Left lung (tissue), 10 donors: ENCODE results near the gene MRPL40. TPM values are rescaled to one million over a fixed set of nuclear protein-coding genes. Genes with fewer than 3 reads are reported as not detected.

ENCODE experiments used
- ATAC-seq: fragments of 200-7000 bp; cut with Tn5 transposase; one replicate; pipeline ENCODE4 v1.9.1; 2020; ENCODE audit warnings: moderate library complexity
- DNase-seq, 4 donors: peaks; one replicate each; pipeline ENCODE4 v3.0.0-alpha.2; 2013 to 2020
- H3K27ac ChIP-seq, 2 donors: fragments of 200-600 bp; sonication (generic) in 1 of 2; one replicate each; pipeline versions ENCODE4 v1.5.0 to v1.8.0; 2020 to 2021
- H3K27me3 ChIP-seq, 2 donors: fragments of 200-600 bp; sonication (generic) in 1 of 2; one replicate each; pipeline versions ENCODE4 v1.5.0 to v1.8.0; 2020 to 2021
- H3K36me3 ChIP-seq, 2 donors: fragments of 200-600 bp; sonication (generic) in 1 of 2; one replicate each; pipeline versions ENCODE4 v1.5.0 to v1.8.0; 2020 to 2021
- H3K4me1 ChIP-seq, 2 donors: fragments of 200-600 bp; one replicate each; pipeline ENCODE4 v1.8.0; 2021
- H3K4me3 ChIP-seq, 2 donors: fragments of 200-600 bp; sonication (generic) in 1 of 2; one replicate each; pipeline versions ENCODE4 v1.5.0 to v1.8.0; 2020 to 2021; ENCODE audit warnings: mild to moderate bottlenecking in 1 of 2
- H3K9me3 ChIP-seq, 2 donors: fragments of 200-600 bp; sonication (generic) in 1 of 2; one replicate each; pipeline versions ENCODE4 v1.5.0 to v1.8.0; 2020 to 2021
- CTCF ChIP-seq, 2 donors: fragments of 200-600 bp; sonication (generic) in 1 of 2; IDR thresholded peaks; one replicate each; pipeline versions ENCODE4 v1.5.0 to v1.8.0; 2021; ENCODE audit warnings: antibody characterized with exemption in 2 of 2
- intact Hi-C, 2 donors: fragments of 100-400 bp; cut with DNase I; formaldehyde crosslinking; loops; one replicate each; pipeline versions ENCODE4 v1.11.2 to v1.14.2; 2022
- polyA plus RNA-seq, 6 donors: library from polyadenylated mRNA; unstranded; fragments of 120-200 nt; gene quantifications; one replicate each; pipeline ENCODE4 v1.2.1, GENCODE V29; 2013; ENCODE audit not compliant: insufficient read length in 6 of 6
- total RNA-seq, 2 donors: library from RNA; stranded (reverse); fragmentation: NEBNext Ultra II Directional; extraction: Animal tissue kit (Norgen Biotek cat#: 25700); gene quantifications; one replicate each; pipeline ENCODE4 v1.2.1, GENCODE V29; 2021
- donor health status: DM: no; HTN: yes; CAD: no.
- donor health status: DM: no; HTN: no; CAD: no.

The MRPL40 gene
- total and polyA plus RNA-seq, 8 donors, result 21.9 to 42.6 (median 38.5) TPM

- intact Hi-C loops, result no loop called here
- no peak overlapping the region for H3K27ac ChIP-seq
- H3K4me3 ChIP-seq, result no peak overlapping the region
- peaks cover 7 to 35% of the 10 kb centered on the region in 2 donors for H3K4me1 ChIP-seq
- peaks cover 0 to 47% of the 10 kb centered on the region in 2 donors for H3K36me3 ChIP-seq
- H3K9me3 ChIP-seq, result no peaks in the 10 kb centered on the region
- DNase-seq, result no peak
- ATAC-seq, result no peak
- no peaks in the 10 kb centered on the region for H3K27me3 ChIP-seq
- TF ChIP-seq CTCF (IDR thresholded peaks at IDR 0.05), result no peak
Measured at GRCh38 chr22:19449422-19449767, 17.1 kb downstream of the MRPL40 start.

GRCh38 chr22:19450363-19451175, 18.2 kb downstream of the MRPL40 start:
- ATAC-seq, result no peak
- H3K9me3 ChIP-seq, result no peaks in the 10 kb centered on the region
- intact Hi-C loops, result no loop called here

GRCh38 chr22:19451570-19451969, 19.2 kb downstream of the MRPL40 start:
- no peaks in the 10 kb centered on the region for H3K27me3 ChIP-seq
- H3K4me1 ChIP-seq, result peaks cover 2 to 14% of the 10 kb centered on the region in 2 donors
- intact Hi-C loops, result no loop called here
- DNase-seq, result no peak
- H3K36me3 ChIP-seq, result peaks cover 0 to 65% of the 10 kb centered on the region in 2 donors
- H3K9me3 ChIP-seq, result no peaks in the 10 kb centered on the region
- no peak overlapping the region for H3K4me3 ChIP-seq
- H3K27ac ChIP-seq, result no peak overlapping the region
- TF ChIP-seq CTCF (IDR thresholded peaks at IDR 0.05), result no peak
- no peak for ATAC-seq

More at GRCh38 chr22:19450363-19451175, 18.2 kb downstream of the MRPL40 start:
- H3K36me3 ChIP-seq, result peaks cover 0 to 55% of the 10 kb centered on the region in 2 donors
- TF ChIP-seq CTCF (IDR thresholded peaks at IDR 0.05), result no peak
- peaks cover 7 to 24% of the 10 kb centered on the region in 2 donors for H3K4me1 ChIP-seq
- no peak overlapping the region for H3K27ac ChIP-seq
- DNase-seq, result no peak
- no peak overlapping the region for H3K4me3 ChIP-seq
- no peaks in the 10 kb centered on the region for H3K27me3 ChIP-seq

GRCh38 chr22:19453718-19454117, 21.4 kb downstream of the MRPL40 start:
- peaks cover 0 to 87% of the 10 kb centered on the region in 2 donors for H3K36me3 ChIP-seq
- no peak overlapping the region for H3K27ac ChIP-seq
- TF ChIP-seq CTCF (IDR thresholded peaks at IDR 0.05), result no peak
- DNase-seq, result no peak
- H3K27me3 ChIP-seq, result no peaks in the 10 kb centered on the region
- H3K9me3 ChIP-seq, result no peaks in the 10 kb centered on the region
- intact Hi-C loops, result no loop called here
- peaks cover 0 to under 1% of the 10 kb centered on the region in 2 donors for H3K4me1 ChIP-seq
- ATAC-seq, result no peak
- H3K4me3 ChIP-seq, result no peak overlapping the region

GRCh38 chr22:19454156-19454555, 21.8 kb downstream of the MRPL40 start:
- no peaks in the 10 kb centered on the region for H3K9me3 ChIP-seq
- no peaks in the 10 kb centered on the region for H3K27me3 ChIP-seq
- ATAC-seq, result no peak
- no peak overlapping the region for H3K27ac ChIP-seq
- DNase-seq, result no peak
- TF ChIP-seq CTCF (IDR thresholded peaks at IDR 0.05), result no peak
- no peaks in the 10 kb centered on the region for H3K4me1 ChIP-seq
- intact Hi-C loops, result no loop called here
- no peak overlapping the region for H3K4me3 ChIP-seq
- H3K36me3 ChIP-seq, result peaks cover 0 to 90% of the 10 kb centered on the region in 2 donors
